Caco-2 (cell line): Measurements from ENCODE around the gene CEP63. TPM values are rescaled to one million over a fixed set of nuclear protein-coding genes. Genes with fewer than 3 reads are reported as not detected.

ENCODE experiments used
- BruUV-seq: library from RNA; stranded (reverse); fragments of 400-500 nt; replicated peaks from 2 replicates; lab custom pipeline; 2021; lab: Mats Ljungman, UMichigan
- CTCF ChIA-PET: fragments of 300-600 bp; sonication (Branson Sonifier 250); formaldehyde crosslinking; loops from one replicate; lab custom pipeline; 2022; ENCODE audit warnings: antibody characterized with exemption; lab: Charles Lee
- POLR2A ChIA-PET: fragments of 300-600 bp; sonication (Branson Sonifier 250); formaldehyde crosslinking; loops from one replicate; lab custom pipeline; 2022; ENCODE audit warnings: antibody characterized with exemption; lab: Charles Lee
- DNase-seq, 2 experiments: peaks; one replicate each; pipeline versions ENCODE4 v3.0.0 to v3.0.0-alpha.2; 2020 to 2022
- H3K27me3 ChIP-seq: replicated peaks from 2 replicates; pipeline ENCODE4 v1.6.0; 2011; ENCODE audit warnings: low read length; ENCODE audit not compliant: control insufficient read depth, insufficient read depth
- H3K36me3 ChIP-seq: 2 replicates; pipeline ENCODE4 v1.5.1; 2011; ENCODE audit warnings: low read length; ENCODE audit not compliant: control insufficient read depth, insufficient read depth
- H3K4me1 ChIP-seq: fragments of 250-450 bp; sonication (Bioruptor Pico); 2 replicates; pipeline ENCODE4 v1.5.1; 2020; ENCODE audit warnings: mild to moderate bottlenecking
- H3K4me3 ChIP-seq: 2 replicates; pipeline ENCODE4 v1.5.1; 2011; ENCODE audit warnings: low read depth, mild to moderate bottlenecking, control low read depth, low read length
- H3K9me3 ChIP-seq: fragments of 250-450 bp; sonication (Bioruptor Pico); 2 replicates; pipeline ENCODE4 v1.5.1; 2020; ENCODE audit warnings: mild to moderate bottlenecking, moderate library complexity
- H3K27ac Mint-ChIP-seq: one replicate; pipeline ENCODE4 v1.8.0; 2022; ENCODE audit warnings: mixed read lengths; ENCODE audit not compliant: unreplicated experiment
- H3K27me3 Mint-ChIP-seq: one replicate; pipeline ENCODE4 v1.8.0; 2022; ENCODE audit warnings: mixed read lengths; ENCODE audit not compliant: insufficient read depth, unreplicated experiment
- H3K36me3 Mint-ChIP-seq: one replicate; pipeline ENCODE4 v1.8.0; 2022; ENCODE audit warnings: mild to moderate bottlenecking, mixed read lengths; ENCODE audit not compliant: insufficient read depth, unreplicated experiment
- H3K4me1 Mint-ChIP-seq: one replicate; pipeline ENCODE4 v1.8.0; 2022; ENCODE audit warnings: low read depth, mixed read lengths; ENCODE audit not compliant: unreplicated experiment
- H3K4me3 Mint-ChIP-seq: one replicate; pipeline ENCODE4 v1.8.0; 2022; ENCODE audit warnings: mild to moderate bottlenecking, moderate library complexity, mixed read lengths; ENCODE audit not compliant: unreplicated experiment
- H3K9me3 Mint-ChIP-seq: one replicate; pipeline ENCODE4 v1.8.0; 2022; ENCODE audit warnings: mixed read lengths; ENCODE audit not compliant: unreplicated experiment
- CTCF ChIP-seq, 2 experiments: fragments of 200-600 bp in 1 of 2; IDR thresholded peaks; 1 replicate in 1 of 2; 2 replicates in 1 of 2; pipeline versions ENCODE4 v1.5.1 to v1.8.0; 2011 to 2022; ENCODE audit warnings: antibody characterized with exemption in 1 of 2, control low read depth in 1 of 2, inconsistent platforms in 1 of 2, low read depth in 1 of 2, low read length in 1 of 2, mild to moderate bottlenecking in 1 of 2, moderate library complexity in 1 of 2; ENCODE audit not compliant: insufficient read depth in 1 of 2, severe bottlenecking in 1 of 2, unreplicated experiment in 1 of 2
- intact Hi-C: fragments of 100-400 bp; cut with micrococcal nuclease; formaldehyde crosslinking; loops from one replicate; pipeline ENCODE4 v1.10.0; 2022; ENCODE audit not compliant: unreplicated experiment
- total RNA-seq: library from RNA; stranded (reverse); gene quantifications from 2 replicates; pipeline ENCODE4 v1.2.3, GENCODE V29; 2022

Gene CEP63
- total RNA-seq, 1 experiment from 2014 or later = 21.9 TPM

DNA sequence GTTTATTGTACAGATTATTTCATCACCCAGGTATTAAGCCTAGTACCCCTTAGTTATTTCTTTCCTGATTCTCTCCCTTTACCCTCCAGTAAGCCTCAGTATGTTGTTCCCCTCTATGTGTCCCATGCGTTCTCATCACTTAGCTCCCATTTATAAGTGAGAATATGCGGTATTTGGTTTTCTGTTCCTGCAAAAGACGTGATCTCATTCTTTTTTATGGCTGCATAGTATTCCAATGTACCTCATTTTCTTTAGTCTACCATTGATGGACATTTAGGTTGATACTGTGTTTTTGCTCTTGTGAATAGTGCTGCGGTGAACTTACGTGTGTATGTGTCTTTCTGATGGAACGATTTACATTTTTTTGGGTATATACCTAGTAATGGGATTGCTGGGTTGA, 36.7 kb downstream of the CEP63 start:
- H3K9me3 Mint-ChIP-seq = peaks cover 57% of the 10 kb centered on the region

DNA sequence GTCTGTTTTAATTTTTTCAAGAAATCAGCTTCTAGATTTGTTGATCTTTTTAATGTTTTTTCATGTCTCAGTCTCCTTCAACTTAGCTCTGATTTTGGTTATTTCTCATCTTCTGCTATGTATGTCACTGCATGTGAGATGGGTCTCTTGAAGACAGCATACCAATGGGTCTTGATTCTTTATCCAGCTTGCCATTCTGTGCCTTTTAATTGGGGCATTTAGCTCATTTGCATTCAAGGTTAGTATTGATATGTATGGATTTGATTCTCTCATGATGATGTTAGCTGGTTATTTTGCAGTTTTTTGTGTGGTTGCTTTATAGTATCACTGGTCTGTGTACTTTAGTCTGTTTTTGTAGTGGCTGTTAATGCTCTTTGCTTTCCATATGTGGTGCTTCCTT, 39.4 kb downstream of the CEP63 start:
- no peaks in the 10 kb centered on the region for H3K4me1 ChIP-seq
- BruUV-seq = no TSS peak
- no peak for DNase-seq
- no peak overlapping the region for H3K4me3 ChIP-seq
- Mint-ChIP-seq H3K4me1 (no peaks in the 10 kb centered on the region), H3K4me3 (no peak overlapping the region), H3K9me3 (peaks cover 48% of the 10 kb centered on the region), H3K36me3 (peaks cover 12% of the 10 kb centered on the region), H3K27me3 (no peaks in the 10 kb centered on the region), H3K27ac (no peak overlapping the region)
- no peaks in the 10 kb centered on the region; the same call in 1 of the 2 replicates for H3K36me3 ChIP-seq
- ChIA-PET CTCF (no interaction called here), POLR2A (no interaction called here)
- H3K9me3 ChIP-seq = peaks cover 15% of the 10 kb centered on the region; the same call in 1 of the 2 replicates
- H3K27me3 ChIP-seq = no peaks in the 10 kb centered on the region
- TF ChIP-seq CTCF (IDR thresholded peaks at IDR 0.05; ENCODE audit: insufficient read depth in 1 of 2, low read depth in 1 of 2, low read length in 1 of 2, severe bottlenecking in 1 of 2, unreplicated experiment in 1 of 2) = no peak
- intact Hi-C loops = no loop called here

More for the DNA sequence above, 36.7 kb downstream of the CEP63 start:
- Histone ChIP-seq H3K36me3 (no peaks in the 10 kb centered on the region; the same call in 1 of the 2 replicates), H3K27me3 (no peaks in the 10 kb centered on the region), H3K4me1 (0 out of 2 replicates have a peak, but pooled peaks cover 3% of the 10 kb centered on the region), H3K9me3 (peaks cover 24% of the 10 kb centered on the region), H3K4me3 (no peak overlapping the region)
- Mint-ChIP-seq H3K27ac (no peak overlapping the region), H3K4me1 (peaks cover 4% of the 10 kb centered on the region), H3K36me3 (peaks cover 12% of the 10 kb centered on the region), H3K27me3 (no peaks in the 10 kb centered on the region), H3K4me3 (no peak overlapping the region)
- ChIA-PET POLR2A (no interaction called here), CTCF (no interaction called here)
- BruUV-seq = no TSS peak
- no peak for TF ChIP-seq CTCF (IDR thresholded peaks at IDR 0.05; ENCODE audit: insufficient read depth in 1 of 2, low read depth in 1 of 2, low read length in 1 of 2, severe bottlenecking in 1 of 2, unreplicated experiment in 1 of 2)
- no peak for DNase-seq
- intact Hi-C loops = no loop called here

DNA sequence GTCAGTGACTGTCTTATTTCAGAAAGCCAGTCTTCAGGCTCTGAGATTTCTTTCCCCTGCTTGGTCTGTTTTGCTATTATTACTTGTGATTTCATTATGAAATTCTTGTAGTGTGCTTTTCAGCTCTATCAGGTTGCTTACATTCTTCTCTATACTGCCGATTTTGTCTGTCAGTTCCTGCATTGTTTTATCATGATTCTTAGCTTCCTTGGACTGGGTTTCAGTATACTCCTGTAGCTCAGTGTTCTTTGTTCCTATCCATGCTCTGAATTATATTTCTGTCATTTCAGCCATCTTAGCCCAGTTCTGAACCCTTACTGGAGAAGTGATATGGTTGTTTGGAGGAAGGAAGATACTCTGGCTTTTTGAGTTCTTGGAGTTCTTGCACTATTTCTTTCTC, 40.5 kb downstream of the CEP63 start:
- no peaks in the 10 kb centered on the region for H3K27me3 ChIP-seq
- Mint-ChIP-seq H3K27me3 (no peaks in the 10 kb centered on the region), H3K27ac (no peak overlapping the region), H3K36me3 (peaks cover 12% of the 10 kb centered on the region), H3K4me3 (no peak overlapping the region), H3K9me3 (peaks cover 42% of the 10 kb centered on the region), H3K4me1 (no peaks in the 10 kb centered on the region)
- TF ChIP-seq CTCF (IDR thresholded peaks at IDR 0.05; ENCODE audit: insufficient read depth in 1 of 2, low read depth in 1 of 2, low read length in 1 of 2, severe bottlenecking in 1 of 2, unreplicated experiment in 1 of 2) = no peak
- BruUV-seq = no TSS peak
- intact Hi-C loops = no loop called here
- no peak for DNase-seq
- no peak overlapping the region for H3K4me3 ChIP-seq
- peaks cover 15% of the 10 kb centered on the region; the same call in 1 of the 2 replicates for H3K9me3 ChIP-seq
- H3K4me1 ChIP-seq = no peaks in the 10 kb centered on the region
- ChIA-PET CTCF (no interaction called here), POLR2A (no interaction called here)
- no peaks in the 10 kb centered on the region; the same call in 1 of the 2 replicates for H3K36me3 ChIP-seq
